ENCODE results near the gene PARD3. TPM values are rescaled to one million over a fixed set of nuclear protein-coding genes. Genes with fewer than 3 reads are reported as not detected.

Gene PARD3
- total RNA-seq, 2 experiments from 2014 or later, result 0.53 to 0.71 TPM

DNA sequence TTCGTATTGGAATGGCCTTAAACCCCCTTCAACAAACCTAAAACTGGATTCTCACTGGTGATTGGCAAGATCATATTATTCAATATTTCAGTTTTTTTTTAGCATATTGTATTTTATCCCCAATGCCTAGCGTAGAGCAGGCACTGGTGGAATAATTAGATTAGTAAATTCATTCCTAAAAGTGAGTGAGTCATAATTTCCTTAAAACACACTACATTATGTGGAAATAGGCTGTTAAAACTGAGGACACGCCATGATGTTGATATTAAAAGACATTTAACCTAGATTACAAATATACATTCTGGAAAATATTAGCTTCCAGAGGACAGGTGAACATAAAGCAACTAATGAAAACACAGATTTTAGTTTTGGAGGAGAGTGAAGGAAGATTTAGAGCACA is 463.9 kb downstream of the PARD3 start:
- ChIA-PET CTCF (no interaction called here), POLR2A (no interaction called here)
- Histone ChIP-seq H3K36me3 (ENCODE audit: insufficient read depth, low read length) (no peaks in the 10 kb centered on the region), H3K27me3 (ENCODE audit: control insufficient read depth in 1 of 2, insufficient read depth in 2 of 2, low read length in 2 of 2) (no peaks in the 10 kb centered on the region), H3K4me3 (ENCODE audit: low read length) (no peak overlapping the region), H3K9me3 (ENCODE audit: control insufficient read depth in 1 of 2, insufficient read depth in 1 of 2, low read length in 2 of 2) (no peaks in the 10 kb centered on the region), H3K4me1 (ENCODE audit: insufficient read depth, low read length) (no peaks in the 10 kb centered on the region), H3K27ac (ENCODE audit: low read depth in 1 of 2, low read length in 2 of 2) (no peak overlapping the region)
- no peak overlapping the region for H3K27ac Mint-ChIP-seq
- TF ChIP-seq, protein P1, sequence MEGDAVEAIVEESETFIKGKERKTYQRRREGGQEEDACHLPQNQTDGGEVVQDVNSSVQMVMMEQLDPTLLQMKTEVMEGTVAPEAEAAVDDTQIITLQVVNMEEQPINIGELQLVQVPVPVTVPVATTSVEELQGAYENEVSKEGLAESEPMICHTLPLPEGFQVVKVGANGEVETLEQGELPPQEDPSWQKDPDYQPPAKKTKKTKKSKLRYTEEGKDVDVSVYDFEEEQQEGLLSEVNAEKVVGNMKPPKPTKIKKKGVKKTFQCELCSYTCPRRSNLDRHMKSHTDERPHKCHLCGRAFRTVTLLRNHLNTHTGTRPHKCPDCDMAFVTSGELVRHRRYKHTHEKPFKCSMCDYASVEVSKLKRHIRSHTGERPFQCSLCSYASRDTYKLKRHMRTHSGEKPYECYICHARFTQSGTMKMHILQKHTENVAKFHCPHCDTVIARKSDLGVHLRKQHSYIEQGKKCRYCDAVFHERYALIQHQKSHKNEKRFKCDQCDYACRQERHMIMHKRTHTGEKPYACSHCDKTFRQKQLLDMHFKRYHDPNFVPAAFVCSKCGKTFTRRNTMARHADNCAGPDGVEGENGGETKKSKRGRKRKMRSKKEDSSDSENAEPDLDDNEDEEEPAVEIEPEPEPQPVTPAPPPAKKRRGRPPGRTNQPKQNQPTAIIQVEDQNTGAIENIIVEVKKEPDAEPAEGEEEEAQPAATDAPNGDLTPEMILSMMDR (IDR thresholded peaks at IDR 0.05), result no peak
- no peaks in the 10 kb centered on the region for H3K4me1 Mint-ChIP-seq (ENCODE audit: low read depth)
- no peaks in the 10 kb centered on the region for H3K9me3 Mint-ChIP-seq
- ATAC-seq (ENCODE audit: poor library complexity), result no peak
- H3K36me3 Mint-ChIP-seq (ENCODE audit: low read depth), result no peaks in the 10 kb centered on the region
- intact Hi-C loops (cut with DNase I, micrococcal nuclease), result no loop called here
- H3K4me3 Mint-ChIP-seq, result no peak overlapping the region
- H3K27me3 Mint-ChIP-seq, result no peaks in the 10 kb centered on the region
- DNase-seq, result no peak

DNA sequence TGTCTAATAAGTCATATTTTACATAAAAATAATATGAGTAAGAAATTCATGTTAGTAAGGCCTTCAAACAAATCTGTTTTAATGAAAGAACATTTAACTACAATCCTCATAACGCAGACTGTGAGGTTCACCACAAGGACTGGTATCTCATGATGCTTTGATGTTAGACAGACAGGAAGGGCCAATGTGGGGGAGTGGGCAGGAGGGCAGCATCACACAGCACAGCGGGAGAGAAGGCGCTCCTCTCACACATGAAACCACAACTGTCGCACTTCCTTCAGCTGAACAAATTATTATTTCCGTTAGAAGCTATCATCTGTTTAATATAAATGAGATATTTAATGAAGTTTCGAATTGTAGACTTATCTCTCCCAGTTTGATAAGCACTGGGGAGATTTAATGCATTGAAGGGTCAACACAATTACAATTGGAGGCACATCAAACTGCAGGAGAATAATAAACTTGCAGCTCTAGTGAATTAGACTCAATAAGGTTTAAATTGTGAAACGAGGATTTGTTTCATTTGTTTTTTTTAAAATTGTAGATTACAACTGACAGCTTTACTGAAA is 466.1 kb downstream of the PARD3 start:
- H3K4me1 ChIP-seq (ENCODE audit: insufficient read depth, low read length), result no peaks in the 10 kb centered on the region
- H3K9me3 ChIP-seq (ENCODE audit: control insufficient read depth in 1 of 2, insufficient read depth in 1 of 2, low read length in 2 of 2), result no peaks in the 10 kb centered on the region
- Mint-ChIP-seq H3K27ac (no peak overlapping the region), H3K27me3 (no peaks in the 10 kb centered on the region), H3K4me1 (ENCODE audit: low read depth) (no peaks in the 10 kb centered on the region), H3K4me3 (no peak overlapping the region), H3K36me3 (ENCODE audit: low read depth) (no peaks in the 10 kb centered on the region), H3K9me3 (no peaks in the 10 kb centered on the region)
- intact Hi-C loops (cut with DNase I, micrococcal nuclease), result no loop called here
- no peaks in the 10 kb centered on the region for H3K27me3 ChIP-seq (ENCODE audit: control insufficient read depth in 1 of 2, insufficient read depth in 2 of 2, low read length in 2 of 2)
- no peak for ATAC-seq (ENCODE audit: poor library complexity)
- no peak overlapping the region for H3K4me3 ChIP-seq (ENCODE audit: low read length)
- H3K36me3 ChIP-seq (ENCODE audit: insufficient read depth, low read length), result no peaks in the 10 kb centered on the region
- no peak overlapping the region for H3K27ac ChIP-seq (ENCODE audit: low read depth in 1 of 2, low read length in 2 of 2)
- CTCF ChIA-PET, result no interaction called here
- DNase-seq, result peak in 1 of 14 experiments; percentile 3
- POLR2A ChIA-PET, result no interaction called here
- TF ChIP-seq, protein P1 (IDR thresholded peaks at IDR 0.05), result no peak

DNA sequence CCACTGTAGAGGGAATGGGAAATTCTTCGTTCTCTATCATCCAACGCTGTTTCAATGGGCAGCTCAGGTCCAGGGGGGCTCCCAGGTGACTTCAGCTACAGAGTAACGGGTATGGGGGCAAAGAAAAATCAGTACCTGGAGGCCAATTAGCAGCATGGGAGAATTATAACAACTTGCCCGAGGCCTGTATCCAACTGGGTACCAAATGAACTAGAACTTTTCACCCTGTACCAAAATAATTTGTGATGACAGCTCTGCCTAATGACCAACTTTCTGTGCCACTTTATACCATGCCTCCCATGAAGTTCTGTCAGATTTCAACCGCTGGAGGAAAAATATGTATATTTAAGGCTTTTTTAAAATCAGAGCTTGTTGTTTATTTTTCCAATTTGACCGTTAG is 467.1 kb downstream of the PARD3 start:
- no peaks in the 10 kb centered on the region for H3K27me3 Mint-ChIP-seq

More for the DNA sequence above, 467.1 kb downstream of the PARD3 start:
- ChIA-PET POLR2A (interaction anchor here (0.6 kb wide), 1 partner anchor 10 kb away, joined by 3 read pairs; no protein-coding TSS in a partner anchor), CTCF (no interaction called here)
- Mint-ChIP-seq H3K4me1 (ENCODE audit: low read depth) (no peaks in the 10 kb centered on the region), H3K27ac (no peak overlapping the region), H3K36me3 (ENCODE audit: low read depth) (no peaks in the 10 kb centered on the region), H3K4me3 (no peak overlapping the region), H3K9me3 (no peaks in the 10 kb centered on the region)
- Histone ChIP-seq H3K9me3 (ENCODE audit: control insufficient read depth in 1 of 2, insufficient read depth in 1 of 2, low read length in 2 of 2) (no peaks in the 10 kb centered on the region), H3K27me3 (ENCODE audit: control insufficient read depth in 1 of 2, insufficient read depth in 2 of 2, low read length in 2 of 2) (no peaks in the 10 kb centered on the region), H3K36me3 (ENCODE audit: insufficient read depth, low read length) (no peaks in the 10 kb centered on the region), H3K4me1 (ENCODE audit: insufficient read depth, low read length) (no peaks in the 10 kb centered on the region), H3K4me3 (ENCODE audit: low read length) (no peak overlapping the region), H3K27ac (ENCODE audit: low read depth in 1 of 2, low read length in 2 of 2) (no peak overlapping the region)
- intact Hi-C loops (cut with DNase I, micrococcal nuclease), result no loop called here
- DNase-seq, result no peak
- ATAC-seq (ENCODE audit: poor library complexity), result no peak
- TF ChIP-seq, protein P1 (IDR thresholded peaks at IDR 0.05), result no peak
